Head of caudate nucleus (tissue), 42 donors: ENCODE measurements around the gene CYTH4.

Source experiments
- DNase-seq, 42 donors: peaks; one replicate each; pipeline versions ENCODE4 v3.0.0 to v3.0.0-alpha.2; 2020 to 2021; ENCODE audit warnings: mixed read lengths in 7 of 42
- intact Hi-C: fragments of 100-400 bp; cut with DNase I; formaldehyde crosslinking; loops from one replicate; pipeline ENCODE4 v1.15.0; 2022

The CYTH4 gene

DNA sequence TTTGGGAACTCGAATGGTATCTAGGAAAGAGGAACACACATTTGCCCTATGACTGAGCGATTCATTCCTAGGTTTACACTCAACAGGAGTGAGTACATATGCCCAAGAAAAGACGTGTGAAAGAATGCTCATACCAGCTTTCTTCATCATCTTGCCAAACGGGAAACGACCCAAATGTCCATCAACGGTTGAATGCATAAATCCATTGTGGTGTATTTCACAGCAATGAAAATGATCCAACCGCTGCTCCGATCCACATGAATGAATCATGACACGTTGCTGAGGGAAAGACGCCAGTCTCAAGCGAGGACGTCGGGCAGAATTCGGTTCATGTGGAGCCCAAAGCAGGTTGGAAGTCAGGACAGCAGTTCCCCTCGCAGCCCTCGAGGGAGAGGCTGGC, 71.5 kb downstream of the CYTH4 start:
- no peak for DNase-seq
- intact Hi-C loops: no loop called here

DNA sequence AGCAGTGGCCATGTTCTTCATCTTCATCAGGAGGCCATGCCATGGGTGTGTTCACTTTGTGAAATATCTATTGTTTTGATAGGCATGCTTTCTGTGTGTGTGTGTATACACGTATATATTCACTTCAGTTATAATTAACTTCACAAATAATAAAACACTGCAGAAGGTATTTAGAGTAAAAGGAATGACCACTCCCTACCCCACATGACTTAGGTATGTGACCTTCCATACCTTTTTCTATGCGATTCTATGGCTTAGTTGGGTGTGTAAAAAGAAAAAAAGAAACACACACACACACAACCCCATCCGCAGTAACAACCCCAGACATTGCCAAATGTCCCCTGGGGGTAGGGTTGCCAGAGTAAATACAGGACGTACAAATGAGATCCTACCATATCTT, 72.0 kb downstream of the CYTH4 start:
- intact Hi-C loops: no loop called here
- DNase-seq: no peak

DNA sequence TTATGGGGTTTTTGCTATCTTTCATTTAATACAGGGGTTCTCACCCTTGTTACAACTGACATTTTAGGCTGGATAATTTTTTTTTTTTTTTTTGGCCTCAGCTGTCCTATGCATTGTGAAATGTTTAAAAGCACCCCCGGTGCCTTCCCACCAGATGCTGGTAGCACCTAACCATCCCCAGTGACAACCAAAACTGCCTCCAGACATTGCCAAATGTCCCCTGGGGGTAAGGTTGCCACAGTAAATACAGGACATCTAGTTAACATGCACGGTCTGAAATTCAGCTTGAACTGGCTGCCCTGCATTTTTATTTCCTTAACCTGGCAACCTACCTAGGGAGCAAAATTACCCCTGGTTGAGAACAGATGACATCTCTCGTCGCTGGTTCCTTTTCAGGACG, 72.4 kb downstream of the CYTH4 start:
- intact Hi-C loops: no loop called here
- no peak for DNase-seq

DNA sequence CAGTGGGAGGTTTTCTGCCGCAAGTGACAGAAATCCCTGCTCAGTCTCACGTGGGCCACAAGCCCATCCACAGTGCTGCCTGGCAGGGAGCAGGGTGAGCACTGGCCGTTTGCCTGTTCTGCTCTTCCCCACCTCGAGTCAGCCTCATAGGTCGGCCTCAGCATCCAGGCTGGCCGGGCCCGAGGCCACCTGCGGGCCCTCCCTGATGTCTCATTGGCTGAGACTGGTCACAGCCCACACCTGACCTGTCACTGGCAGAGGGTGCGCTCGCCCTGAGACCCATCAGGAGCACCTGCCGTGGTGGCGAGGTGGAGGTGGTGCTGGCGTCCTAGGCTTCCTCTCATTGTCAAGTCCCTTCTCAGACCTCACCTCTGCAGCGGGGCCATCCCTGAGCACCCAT, 72.9 kb downstream of the CYTH4 start:
- intact Hi-C loops: no loop called here
- DNase-seq: no peak

DNA sequence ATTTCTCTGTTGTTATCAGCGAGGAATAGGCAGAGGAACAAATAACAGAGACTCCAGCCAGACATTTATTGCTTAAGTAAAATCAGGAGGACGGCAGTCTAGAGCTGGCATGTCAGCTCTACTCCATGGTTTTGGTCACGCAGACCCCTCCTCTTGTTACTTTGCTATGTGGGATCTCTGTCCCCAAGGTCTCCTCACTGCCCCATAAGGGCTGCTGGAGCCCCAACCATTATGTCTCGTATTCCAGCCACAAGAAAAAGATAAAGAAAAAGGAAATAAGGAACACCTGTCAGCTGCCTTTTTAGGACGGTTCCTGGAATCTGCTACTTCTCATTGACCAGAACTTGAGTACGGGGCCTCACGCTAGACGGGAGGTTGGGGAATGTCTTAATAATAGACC, 74.6 kb downstream of the CYTH4 start:
- DNase-seq: no peak
- intact Hi-C loops: no loop called here

DNA sequence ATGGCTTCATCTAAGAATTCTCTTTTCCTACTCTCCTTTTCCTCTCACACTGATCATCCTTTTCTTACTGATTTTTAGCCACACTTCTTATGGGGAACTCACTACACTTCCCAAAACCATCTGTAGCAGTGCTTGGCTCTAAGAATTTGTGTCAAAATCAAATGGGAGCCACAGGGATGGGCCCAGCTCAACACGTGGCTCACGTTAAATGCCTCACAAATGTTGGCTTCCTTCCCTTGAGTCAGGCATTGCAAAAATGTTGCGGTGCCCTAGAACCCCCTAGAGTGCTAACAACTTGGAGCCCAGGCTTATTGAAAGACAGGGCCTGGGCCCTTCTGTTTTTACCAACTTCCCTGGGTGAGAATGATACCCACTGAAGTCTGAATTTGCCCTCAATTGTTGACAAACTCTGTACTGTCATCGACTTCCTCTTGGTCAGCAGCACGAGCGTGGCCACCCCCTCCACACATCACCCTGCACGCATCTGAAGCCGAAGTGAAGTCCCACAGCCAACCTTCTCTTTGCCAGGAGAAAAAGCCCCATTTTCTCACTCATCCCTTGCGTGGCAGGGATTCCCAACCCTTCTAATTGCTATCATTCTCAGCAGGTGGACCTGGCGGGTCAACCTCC, 75.3 kb downstream of the CYTH4 start:
- intact Hi-C loops: no loop called here
- no peak for DNase-seq

DNA sequence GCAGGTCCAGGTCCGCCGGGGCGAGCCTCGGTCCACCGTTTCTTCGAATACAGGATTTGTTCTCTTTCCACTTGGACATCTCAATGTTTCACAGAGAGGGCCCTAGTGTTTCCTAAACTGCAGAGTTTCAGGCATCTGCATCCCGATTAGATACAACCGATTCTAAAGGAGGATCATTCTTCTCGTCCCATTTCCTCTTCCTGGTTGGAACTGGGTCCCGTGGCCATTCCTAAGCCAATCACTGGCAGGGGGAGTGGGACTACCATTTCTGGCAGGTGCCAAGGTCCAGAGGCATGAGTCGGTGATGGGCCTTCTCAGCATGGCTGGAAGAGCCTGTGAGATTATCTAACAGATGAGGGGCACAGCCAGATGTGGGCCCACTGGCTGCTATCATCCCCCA, 76.1 kb downstream of the CYTH4 start:
- intact Hi-C loops: no loop called here
- DNase-seq: no peak

DNA sequence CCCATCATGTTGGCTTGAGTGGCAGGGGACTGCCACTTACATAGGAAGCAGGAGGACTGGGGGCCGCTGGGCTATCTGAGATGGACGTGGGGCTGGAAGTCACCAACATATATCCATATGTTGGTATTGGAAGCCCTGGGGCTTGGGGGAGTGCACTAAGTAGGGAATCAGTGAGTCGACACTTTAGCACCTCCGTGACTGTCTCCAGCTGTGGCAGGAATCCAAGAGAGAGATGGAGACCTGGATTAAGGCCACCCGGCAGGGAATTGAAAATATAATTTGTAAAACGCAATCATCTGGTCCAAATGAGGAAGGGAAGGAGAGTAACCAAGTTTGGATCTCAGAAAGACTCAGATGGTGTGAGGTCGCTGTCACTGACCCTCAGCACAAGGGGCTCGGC, 76.6 kb downstream of the CYTH4 start:
- DNase-seq: no peak
- intact Hi-C loops: no loop called here

DNA sequence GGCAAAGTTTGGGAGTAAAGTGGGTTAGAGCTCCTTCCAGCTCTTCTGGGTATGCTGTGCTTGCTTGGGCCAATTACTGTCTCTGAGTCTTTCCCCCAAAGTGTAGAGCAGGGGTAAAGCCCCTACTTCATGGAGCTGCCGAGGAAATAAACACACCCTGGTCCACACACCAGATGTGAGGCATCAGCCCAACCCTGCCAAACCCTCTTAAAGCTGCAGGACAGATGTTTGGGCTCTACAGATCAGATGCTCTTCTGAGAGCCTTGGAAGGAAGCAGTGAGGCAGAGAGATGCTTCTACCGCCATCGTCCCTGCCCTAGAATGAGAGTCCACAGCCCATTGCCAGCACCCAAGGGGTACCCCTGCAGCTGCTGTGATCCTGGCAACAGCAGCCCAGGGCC, 80.3 kb downstream of the CYTH4 start:
- intact Hi-C loops: no loop called here

DNA sequence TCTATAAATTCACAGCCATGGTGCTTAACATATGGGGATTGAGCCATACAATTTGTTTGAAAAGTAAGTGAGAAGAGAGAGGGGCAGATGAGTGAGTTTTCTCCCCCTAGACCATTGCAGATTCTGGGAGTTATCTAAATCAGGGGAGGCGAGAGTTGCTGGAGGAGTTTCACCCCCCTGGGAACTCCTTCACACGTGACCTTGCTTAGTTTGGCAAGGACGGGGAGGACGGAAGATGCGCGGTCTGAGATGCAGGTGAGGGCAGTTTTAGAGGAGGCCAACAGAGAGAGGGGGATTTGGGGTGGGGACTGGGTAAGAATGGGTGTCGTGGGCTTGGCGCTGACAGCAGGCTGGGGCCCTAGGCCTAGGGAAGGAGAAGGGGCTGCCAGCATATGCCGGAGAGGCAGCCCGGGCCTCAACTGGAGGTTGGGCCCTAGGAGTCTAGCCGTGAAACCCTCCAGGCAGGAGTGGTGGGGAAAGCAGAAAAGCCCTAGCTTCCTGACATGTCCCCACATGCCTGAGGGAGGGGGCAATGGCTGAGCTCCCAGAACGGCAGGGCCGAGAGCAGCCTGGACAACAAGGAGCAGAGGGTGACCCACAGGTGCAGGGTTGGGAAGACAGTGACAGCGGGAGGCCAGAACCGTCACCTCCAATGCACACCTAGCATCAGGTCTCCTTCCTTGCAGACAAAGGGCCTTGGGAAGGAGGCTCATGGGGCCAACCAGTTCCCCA, 81.1 kb downstream of the CYTH4 start:
- DNase-seq: no peak
- intact Hi-C loops: no loop called here

More for the DNA sequence above, 80.3 kb downstream of the CYTH4 start:
- DNase-seq: no peak
